ENCODE measurements around the gene GOLGA6L7.

DNA sequence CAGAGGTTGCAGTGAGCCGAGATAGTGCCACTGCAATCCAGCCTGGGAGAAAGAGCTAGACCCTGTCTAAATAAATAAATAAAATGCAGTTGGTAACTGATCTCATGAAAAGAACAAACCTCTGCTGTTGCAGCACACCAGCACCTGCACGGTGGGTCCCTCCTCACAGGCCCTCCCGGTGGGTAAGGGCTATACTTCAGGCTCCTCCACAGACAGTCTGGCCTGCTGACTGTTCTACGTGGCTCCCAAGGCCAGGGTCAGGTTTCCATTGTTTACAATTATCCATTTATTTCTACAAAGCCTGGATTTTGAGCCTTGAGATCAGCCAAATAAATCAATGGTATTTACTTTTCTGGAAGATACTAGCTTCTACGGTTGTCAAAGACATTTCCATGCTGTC, 32.2 kb upstream of the GOLGA6L7 start:
- TF ChIP-seq, protein P1, sequence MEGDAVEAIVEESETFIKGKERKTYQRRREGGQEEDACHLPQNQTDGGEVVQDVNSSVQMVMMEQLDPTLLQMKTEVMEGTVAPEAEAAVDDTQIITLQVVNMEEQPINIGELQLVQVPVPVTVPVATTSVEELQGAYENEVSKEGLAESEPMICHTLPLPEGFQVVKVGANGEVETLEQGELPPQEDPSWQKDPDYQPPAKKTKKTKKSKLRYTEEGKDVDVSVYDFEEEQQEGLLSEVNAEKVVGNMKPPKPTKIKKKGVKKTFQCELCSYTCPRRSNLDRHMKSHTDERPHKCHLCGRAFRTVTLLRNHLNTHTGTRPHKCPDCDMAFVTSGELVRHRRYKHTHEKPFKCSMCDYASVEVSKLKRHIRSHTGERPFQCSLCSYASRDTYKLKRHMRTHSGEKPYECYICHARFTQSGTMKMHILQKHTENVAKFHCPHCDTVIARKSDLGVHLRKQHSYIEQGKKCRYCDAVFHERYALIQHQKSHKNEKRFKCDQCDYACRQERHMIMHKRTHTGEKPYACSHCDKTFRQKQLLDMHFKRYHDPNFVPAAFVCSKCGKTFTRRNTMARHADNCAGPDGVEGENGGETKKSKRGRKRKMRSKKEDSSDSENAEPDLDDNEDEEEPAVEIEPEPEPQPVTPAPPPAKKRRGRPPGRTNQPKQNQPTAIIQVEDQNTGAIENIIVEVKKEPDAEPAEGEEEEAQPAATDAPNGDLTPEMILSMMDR (conservative IDR thresholded peaks at IDR 0.05; ENCODE audit: low read depth, low read length), result no peak
- no peak for TF ChIP-seq USF2 (IDR thresholded peaks at IDR 0.05; ENCODE audit: low read depth, low read length)

Data from IMR-90 (cell line).